Esophagus muscularis mucosa (tissue), 3 donors: ENCODE data around the gene MRC1.

Source experiments
- POLR2A ChIP-seq: fragments of 450-650 bp; IDR thresholded peaks from one replicate; pipeline ENCODE4 v1.6.1; 2017; ENCODE audit warnings: antibody characterized with exemption, moderate library complexity, mild to moderate bottlenecking, low read depth
- POLR2AphosphoS5 ChIP-seq, 2 donors: sonication (generic); formaldehyde crosslinking; IDR thresholded peaks; one replicate each; pipeline ENCODE4 v1.6.1; 2017; ENCODE audit warnings: antibody characterized with exemption in 2 of 2
- TF ChIP-seq, protein P1 (sequence below), 3 experiments: fragments of 200-600 bp in 2 of 3; fragments of 450-650 bp in 1 of 3; sonication (generic) in 2 of 3; IDR thresholded peaks; one replicate each; pipeline ENCODE4 v1.5.1; 2017 to 2019; ENCODE audit warnings: antibody characterized with exemption in 3 of 3, mild to moderate bottlenecking in 2 of 3, moderate library complexity in 1 of 3

DNA sequence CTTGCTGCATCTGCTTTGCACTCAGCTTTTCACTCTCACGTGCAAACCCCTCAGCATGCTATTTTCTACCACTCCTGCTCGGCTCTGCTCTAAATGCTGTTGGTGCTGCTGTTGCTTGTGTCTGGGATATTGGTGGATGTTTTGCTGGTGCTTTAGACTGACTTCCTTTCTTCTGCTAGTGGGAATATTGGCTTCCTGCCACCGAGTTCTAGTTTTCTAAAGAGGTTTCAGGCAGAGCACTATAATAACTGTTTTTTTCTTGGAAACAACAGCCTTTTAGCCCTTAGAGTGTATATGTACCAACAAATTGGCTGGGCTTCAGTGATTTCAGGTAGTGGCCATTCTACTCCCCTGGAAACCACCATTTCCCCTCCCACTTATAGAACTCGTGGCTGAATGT is 29.4 kb upstream of the MRC1 start:
- TF ChIP-seq POLR2A, result no peak
- TF ChIP-seq, protein P1, sequence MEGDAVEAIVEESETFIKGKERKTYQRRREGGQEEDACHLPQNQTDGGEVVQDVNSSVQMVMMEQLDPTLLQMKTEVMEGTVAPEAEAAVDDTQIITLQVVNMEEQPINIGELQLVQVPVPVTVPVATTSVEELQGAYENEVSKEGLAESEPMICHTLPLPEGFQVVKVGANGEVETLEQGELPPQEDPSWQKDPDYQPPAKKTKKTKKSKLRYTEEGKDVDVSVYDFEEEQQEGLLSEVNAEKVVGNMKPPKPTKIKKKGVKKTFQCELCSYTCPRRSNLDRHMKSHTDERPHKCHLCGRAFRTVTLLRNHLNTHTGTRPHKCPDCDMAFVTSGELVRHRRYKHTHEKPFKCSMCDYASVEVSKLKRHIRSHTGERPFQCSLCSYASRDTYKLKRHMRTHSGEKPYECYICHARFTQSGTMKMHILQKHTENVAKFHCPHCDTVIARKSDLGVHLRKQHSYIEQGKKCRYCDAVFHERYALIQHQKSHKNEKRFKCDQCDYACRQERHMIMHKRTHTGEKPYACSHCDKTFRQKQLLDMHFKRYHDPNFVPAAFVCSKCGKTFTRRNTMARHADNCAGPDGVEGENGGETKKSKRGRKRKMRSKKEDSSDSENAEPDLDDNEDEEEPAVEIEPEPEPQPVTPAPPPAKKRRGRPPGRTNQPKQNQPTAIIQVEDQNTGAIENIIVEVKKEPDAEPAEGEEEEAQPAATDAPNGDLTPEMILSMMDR (IDR thresholded peaks at IDR 0.05), result no peak
- TF ChIP-seq POLR2AphosphoS5 (IDR thresholded peaks at IDR 0.05), result no peak
